HG03097 (cell line): ENCODE results near the gene COPG2.
A peak's percentile ranks its signal among the peaks of the same experiment; 100 is the strongest.
"Not testable (repeated sequence)": the region's sequence is repeated elsewhere in the genome, so short reads cannot be mapped to it uniquely, and the experiment has no call there.

Experiments used
- ATAC-seq: cut with Tn5 transposase; IDR thresholded peaks from one replicate; pipeline ENCODE4 v1.9.1; 2021; ENCODE audit not compliant: unreplicated experiment, low FRiP score

The COPG2 gene

GRCh38 chr7:130570144-130570543, 98.4 kb downstream of the COPG2 start:
- ATAC-seq, result not testable (repeated sequence)

DNA sequence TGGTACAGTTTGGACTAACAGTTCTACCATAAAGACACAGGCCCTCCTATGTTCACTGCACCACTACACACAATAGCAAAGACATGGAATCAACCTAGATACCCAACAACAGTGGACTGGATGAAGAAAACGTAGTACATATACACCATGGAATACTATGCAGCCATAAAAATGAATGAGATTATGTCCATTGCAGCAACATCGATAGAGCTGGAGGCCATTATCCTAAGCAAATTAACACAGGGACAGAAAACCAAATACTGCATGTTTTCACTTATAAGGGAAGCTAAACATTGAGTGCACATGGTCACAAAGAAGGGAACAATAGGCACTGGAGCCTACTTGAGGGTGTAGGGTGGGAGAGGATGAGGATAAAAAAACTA, 101.7 kb downstream of the COPG2 start:
- no peak for ATAC-seq

GRCh38 chr7:130566168-130566897, 102.2 kb downstream of the COPG2 start:
- ATAC-seq, result no peak

GRCh38 chr7:130560972-130561371, 107.6 kb downstream of the COPG2 start:
- ATAC-seq, result peak; percentile 57

DNA sequence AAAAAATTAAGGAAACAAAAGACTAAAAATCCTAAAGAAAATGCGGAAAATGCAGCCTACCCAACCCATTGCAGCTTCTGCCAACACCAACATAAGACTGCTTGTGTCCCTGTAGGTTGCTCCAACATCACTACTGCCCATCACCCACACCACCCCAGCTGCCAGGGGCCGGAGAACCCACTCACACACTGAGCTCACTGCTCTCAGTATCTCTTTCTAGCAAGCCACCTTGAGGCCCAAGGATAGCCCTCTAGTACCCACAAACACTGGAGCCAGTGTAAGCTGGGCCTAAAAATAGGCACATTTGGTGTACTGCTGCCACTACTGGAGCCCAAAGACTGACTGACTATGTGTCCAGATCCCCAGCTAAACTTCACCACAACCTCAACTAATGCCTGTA, 109.4 kb downstream of the COPG2 start:
- ATAC-seq, result no peak

DNA sequence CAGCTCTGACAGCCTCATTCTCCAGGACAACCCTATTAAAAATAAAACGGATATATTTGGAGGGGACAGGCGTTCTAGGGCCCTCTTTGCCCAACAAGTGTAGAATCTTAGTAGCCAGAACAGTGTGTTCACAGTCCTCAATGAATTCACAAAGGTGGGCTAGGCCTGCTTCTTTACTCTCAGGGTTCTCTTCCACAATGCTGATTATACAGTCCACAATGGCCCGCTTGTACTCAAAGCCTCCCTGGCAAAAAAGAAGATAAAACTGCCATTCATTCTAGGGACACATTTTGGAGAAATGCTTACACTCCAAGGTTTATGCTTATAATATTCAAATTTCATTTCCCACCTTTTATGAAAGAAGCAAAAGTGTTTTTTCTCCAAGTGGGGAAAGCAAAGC, 114.1 kb downstream of the COPG2 start:
- no peak for ATAC-seq

DNA sequence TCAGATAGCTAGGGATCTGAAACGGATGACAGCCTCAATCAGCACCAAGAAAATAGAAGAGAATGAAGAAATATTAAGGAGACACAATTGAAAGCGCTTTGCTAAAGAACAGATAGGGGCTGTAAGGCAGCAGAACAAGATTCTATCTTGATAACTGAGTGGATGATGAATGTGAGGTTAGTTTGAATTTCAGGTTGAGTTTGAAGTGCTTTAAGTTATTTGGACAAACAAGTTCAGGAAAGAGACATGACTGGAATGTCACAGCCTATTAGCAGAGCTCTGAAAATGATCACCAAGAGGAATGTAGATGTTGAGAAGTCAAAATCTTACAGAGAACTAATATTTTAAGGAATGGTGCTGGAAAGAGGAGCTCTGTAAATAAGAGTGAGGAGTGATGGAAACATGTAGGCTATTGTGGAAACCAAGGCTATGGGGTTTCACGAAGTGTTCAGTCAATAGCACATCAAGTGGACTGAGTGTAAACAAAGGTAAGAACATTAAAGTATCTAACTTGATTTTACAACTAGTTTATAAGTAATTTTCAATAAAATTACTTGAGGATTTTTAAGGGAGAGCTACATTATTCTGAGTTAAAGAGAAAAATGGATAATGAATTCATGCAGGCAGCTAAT, 115.0 kb downstream of the COPG2 start:
- no peak for ATAC-seq

- ATAC-seq, result no peak
These were observed 124.2 kb downstream of the COPG2 start for GRCh38 chr7:130544356-130544755.

DNA sequence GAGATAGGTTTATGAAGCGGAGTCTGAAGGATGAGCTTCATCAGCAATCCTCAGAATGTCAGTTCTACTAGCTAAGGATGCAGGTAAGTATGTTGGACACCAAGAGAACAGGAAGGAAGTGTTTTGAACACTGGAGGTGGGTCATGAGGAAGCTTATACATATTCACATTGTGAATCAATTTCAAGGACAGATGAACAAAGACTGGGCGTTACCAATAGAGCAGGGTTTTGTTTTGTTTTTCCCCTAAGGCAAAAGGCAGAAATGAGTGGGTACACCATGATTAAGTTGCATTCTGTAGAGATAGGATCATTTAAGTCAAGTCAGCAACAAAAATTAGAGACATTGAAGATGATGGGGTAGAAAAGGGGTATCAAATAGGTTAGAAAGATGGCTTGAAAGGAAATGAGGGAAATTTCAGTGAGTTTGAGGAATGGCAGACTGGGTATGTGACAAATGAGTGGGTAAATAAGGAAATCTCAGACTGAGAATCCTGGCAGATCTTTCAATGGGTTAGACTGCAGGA, 125.0 kb downstream of the COPG2 start:
- ATAC-seq, result no peak

GRCh38 chr7:130542297-130542696, 126.3 kb downstream of the COPG2 start:
- ATAC-seq, result not testable (repeated sequence)

GRCh38 chr7:130541287-130541686, 127.3 kb downstream of the COPG2 start:
- not testable (repeated sequence) for ATAC-seq

- not testable (repeated sequence) for ATAC-seq
These were observed 130.7 kb downstream of the COPG2 start for GRCh38 chr7:130537894-130538293.

DNA sequence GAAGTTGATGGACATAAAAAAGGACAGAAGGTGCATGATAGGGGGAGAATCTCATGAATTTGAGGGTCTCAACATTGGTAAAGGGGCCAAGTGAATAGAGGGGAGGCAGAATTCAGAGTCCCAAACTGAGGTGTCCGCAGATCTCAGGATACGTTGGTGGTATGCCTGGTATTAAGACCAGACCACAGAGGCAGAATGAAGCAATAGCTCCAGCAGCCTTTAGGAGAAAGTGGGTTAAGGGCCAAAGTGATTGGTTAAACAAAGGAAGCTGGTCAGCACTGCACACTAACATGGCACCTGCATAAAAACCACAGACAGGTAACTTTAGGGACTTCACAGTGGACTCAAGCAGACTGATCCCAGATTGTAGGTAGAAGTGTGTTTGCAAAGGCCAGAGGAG, 139.1 kb downstream of the COPG2 start:
- ATAC-seq, result no peak

DNA sequence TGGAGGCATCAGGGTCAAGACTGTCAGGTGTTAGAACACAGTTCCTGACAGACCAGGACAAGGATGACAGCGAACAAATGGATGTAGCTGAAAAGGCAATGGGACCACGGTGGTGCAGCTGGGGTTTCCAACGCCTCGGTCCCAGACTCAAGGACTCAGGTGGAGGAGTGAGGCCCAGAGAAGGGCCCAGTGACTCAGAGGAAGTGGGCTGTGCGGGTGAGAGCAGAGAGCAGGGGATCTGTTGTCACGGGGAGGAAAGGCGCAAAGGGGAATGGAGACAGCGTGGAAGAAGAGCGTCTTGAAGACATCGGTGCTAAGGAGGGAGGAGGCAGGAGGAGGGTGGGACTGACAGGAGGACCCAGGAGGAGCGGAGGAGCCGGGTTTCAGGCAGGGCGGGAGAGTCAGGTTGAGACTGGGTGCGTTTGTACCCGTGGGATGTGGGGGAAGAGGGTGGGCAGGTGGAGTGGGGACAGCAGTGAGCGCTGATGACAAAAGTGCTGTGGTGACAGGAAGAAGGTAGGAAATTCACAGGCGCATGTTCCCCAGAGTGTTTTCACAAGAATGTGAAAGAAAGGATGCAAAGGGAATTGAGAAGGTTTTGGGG, 140.7 kb downstream of the COPG2 start:
- not testable (repeated sequence) for ATAC-seq

GRCh38 chr7:130524628-130525027, 143.9 kb downstream of the COPG2 start:
- no peak for ATAC-seq

- not testable (repeated sequence) for ATAC-seq
These were observed 144.9 kb downstream of the COPG2 start for GRCh38 chr7:130523519-130524125.

DNA sequence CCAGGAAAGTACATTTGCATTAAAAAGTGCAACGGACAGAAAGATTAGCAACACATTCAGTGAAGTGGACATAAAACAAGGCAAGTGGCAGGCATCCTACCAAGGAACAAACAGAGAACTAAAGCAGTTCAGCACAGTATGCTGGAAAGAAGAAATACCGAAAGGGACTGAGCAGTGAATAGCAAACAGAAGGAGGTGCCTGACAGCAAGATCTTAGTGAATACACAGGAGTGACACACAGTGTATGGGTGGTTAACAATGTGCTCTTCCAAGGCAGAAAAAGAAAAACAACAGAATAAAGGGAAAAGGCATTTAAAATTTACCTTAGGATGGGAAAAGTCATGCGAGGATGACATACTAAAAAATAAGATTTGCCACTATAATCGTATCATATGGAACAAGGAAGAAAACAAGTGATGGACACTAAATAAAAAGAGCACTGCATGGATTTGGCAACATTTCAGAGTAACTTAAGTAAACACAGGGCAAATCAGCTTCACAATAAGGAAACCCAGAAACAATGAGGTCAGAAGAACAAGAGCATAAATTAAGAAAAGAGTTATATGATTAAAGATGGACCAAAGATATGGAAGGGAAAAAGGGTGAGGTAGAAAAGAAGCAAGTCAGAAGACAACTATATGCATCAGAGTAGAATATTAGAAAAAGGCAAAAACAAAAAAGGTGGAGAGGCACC, 147.1 kb downstream of the COPG2 start:
- no peak for ATAC-seq

DNA sequence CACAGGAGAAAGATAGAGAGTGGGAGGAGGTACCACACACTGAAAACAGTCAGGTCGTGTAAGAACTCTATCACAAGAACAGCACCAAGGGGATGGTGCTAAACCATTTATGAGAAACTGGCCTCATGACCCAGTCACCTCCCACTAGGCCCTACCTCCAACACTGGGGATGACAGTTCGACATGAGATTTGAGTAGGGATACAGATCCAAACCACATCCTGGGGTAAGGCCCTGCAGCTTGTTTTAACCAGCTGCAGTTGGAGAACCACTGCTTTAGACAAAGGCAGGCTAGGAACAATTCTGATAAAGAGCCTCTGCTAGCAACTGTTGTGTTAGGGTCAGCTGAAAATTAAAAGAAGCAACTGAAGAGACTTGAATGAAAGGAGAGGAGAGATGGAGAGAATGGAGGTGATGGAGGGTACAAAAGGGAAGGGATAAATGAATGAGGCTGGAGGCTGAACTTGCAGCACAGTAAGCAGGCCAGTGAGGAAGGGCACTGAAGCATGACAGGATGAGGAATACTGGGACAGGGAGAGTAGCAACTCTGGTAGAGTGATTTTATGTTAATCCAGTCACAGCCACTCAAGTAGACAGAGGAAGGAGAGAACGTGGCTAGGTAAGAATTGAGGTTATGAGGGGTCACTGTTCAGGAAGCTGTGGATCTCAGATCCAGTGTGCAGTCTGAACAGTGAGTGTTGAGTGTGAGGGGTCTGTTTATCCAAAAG, 153.1 kb downstream of the COPG2 start:
- ATAC-seq, result no peak

GRCh38 chr7:130513447-130513846, 155.1 kb downstream of the COPG2 start:
- ATAC-seq, result no peak

DNA sequence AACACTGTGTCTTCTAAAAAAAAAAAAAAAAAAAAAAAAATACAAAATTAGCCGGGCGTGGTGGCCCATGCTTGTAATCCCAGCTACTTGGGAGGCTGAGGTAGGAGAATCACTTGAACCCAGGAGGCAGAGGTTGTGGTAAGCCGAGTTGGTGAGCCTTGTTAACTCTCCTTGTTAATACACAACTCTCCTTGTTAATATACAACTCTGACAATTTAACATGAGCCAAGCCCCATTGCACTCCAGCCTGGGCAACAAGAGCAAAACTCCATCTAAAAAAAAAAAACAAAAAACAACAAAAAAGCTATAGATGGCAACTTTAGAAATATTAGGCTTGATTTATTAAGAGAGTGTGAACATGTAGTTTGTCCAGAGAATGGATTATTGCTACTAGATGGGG, 156.5 kb downstream of the COPG2 start:
- not testable (repeated sequence) for ATAC-seq
